ENCODE results near the gene RSAD2. TPM values are rescaled to one million over a fixed set of nuclear protein-coding genes. Genes with fewer than 3 reads are reported as not detected.

Gene RSAD2
- total RNA-seq, 1 donor from 2014 or later, result 1.0 TPM

GRCh38 chr2:6937157-6937556 is 59.6 kb downstream of the RSAD2 start:
- Mint-ChIP-seq H3K36me3 (ENCODE audit: low read depth) (peaks cover 13% of the 10 kb centered on the region), H3K4me1 (peaks cover 50% of the 10 kb centered on the region), H3K27ac (ENCODE audit: unreplicated experiment) (no peak overlapping the region), H3K4me3 (no peak overlapping the region), H3K9me3 (peaks cover 5% of the 10 kb centered on the region), H3K27me3 (ENCODE audit: low read depth) (no peaks in the 10 kb centered on the region)
- DNase-seq (ENCODE audit: low read depth, low spot score), result no peak
- TF ChIP-seq CTCF (conservative IDR thresholded peaks at IDR 0.05), result no peak

DNA sequence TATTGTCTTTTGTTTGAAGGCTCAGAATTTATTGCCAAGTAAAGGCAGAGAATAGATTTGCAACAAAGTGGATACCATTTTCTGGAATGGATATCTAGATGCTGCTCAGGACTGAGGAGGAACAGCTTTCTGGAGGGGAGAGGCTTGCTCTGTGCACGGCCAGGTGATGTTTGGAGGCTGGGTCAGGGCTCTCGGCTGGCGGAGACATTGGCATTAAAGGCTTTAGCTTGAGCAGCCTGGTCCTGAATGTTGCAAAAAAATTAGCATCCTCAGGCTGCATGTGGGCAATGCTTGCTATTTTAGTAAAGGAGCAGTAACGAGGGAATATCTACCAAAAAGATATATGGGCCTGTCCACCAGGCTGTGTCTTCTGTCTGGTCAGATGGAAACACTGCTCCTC is 60.0 kb downstream of the RSAD2 start:
- no peak overlapping the region for H3K4me3 Mint-ChIP-seq
- no peak for DNase-seq (ENCODE audit: low read depth, low spot score)
- H3K36me3 Mint-ChIP-seq (ENCODE audit: low read depth), result peaks cover 16% of the 10 kb centered on the region
- no peak for TF ChIP-seq CTCF (conservative IDR thresholded peaks at IDR 0.05)
- peaks cover 5% of the 10 kb centered on the region for H3K9me3 Mint-ChIP-seq
- H3K27ac Mint-ChIP-seq (ENCODE audit: unreplicated experiment), result no peak overlapping the region
- H3K4me1 Mint-ChIP-seq, result peaks cover 46% of the 10 kb centered on the region
- no peaks in the 10 kb centered on the region for H3K27me3 Mint-ChIP-seq (ENCODE audit: low read depth)

DNA sequence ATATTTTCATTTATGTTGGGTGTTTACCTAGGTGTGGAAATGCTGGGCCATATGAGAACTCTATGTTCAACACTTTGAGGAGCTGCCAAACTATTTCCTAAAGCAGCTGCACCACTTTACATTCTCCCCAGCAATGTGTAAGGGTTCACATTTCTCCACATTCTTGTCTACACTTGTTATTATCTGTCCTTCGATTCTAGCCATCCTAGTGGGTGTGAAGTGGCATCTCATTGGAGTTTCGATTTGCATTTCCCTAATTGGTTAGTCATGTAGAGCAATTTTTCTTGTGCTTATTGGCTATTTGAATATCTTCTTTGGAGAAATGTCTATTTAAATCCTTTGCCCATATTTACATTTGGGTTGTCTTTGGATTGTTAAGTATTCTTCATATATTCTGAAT is 61.5 kb downstream of the RSAD2 start:
- Mint-ChIP-seq H3K4me3 (no peak overlapping the region), H3K27ac (ENCODE audit: unreplicated experiment) (no peak overlapping the region), H3K4me1 (peaks cover 47% of the 10 kb centered on the region), H3K27me3 (ENCODE audit: low read depth) (no peaks in the 10 kb centered on the region), H3K36me3 (ENCODE audit: low read depth) (peaks cover 28% of the 10 kb centered on the region), H3K9me3 (peaks cover 5% of the 10 kb centered on the region)
- no peak for DNase-seq (ENCODE audit: low read depth, low spot score)
- no peak for TF ChIP-seq CTCF (conservative IDR thresholded peaks at IDR 0.05)

DNA sequence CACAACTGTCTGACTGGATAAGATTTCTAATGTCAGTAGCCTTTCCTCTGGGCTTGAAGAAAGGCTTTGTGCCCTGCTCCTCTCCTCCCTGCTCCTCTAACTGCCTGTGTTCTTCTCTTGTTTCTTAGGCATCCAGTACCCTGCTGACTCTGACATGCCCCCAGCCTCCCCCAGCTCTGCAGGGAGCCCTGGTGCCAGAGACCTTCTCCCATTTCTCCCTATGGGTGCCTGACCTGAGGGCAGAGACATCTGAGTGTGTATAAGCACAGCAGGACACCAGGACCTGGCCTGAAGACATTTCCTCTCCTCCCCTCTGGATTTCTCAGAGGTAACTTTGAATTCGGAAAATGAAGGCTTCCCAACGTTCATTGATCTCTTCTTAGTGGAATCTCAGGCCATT is 63.2 kb downstream of the RSAD2 start:
- no peak overlapping the region for H3K27ac Mint-ChIP-seq (ENCODE audit: unreplicated experiment)
- no peak overlapping the region for H3K4me3 Mint-ChIP-seq
- no peaks in the 10 kb centered on the region for H3K27me3 Mint-ChIP-seq (ENCODE audit: low read depth)
- no peaks in the 10 kb centered on the region for H3K9me3 Mint-ChIP-seq
- DNase-seq (ENCODE audit: low read depth, low spot score), result no peak
- no peak for TF ChIP-seq CTCF (conservative IDR thresholded peaks at IDR 0.05)
- H3K36me3 Mint-ChIP-seq (ENCODE audit: low read depth), result peaks cover 34% of the 10 kb centered on the region
- peaks cover 37% of the 10 kb centered on the region for H3K4me1 Mint-ChIP-seq

DNA sequence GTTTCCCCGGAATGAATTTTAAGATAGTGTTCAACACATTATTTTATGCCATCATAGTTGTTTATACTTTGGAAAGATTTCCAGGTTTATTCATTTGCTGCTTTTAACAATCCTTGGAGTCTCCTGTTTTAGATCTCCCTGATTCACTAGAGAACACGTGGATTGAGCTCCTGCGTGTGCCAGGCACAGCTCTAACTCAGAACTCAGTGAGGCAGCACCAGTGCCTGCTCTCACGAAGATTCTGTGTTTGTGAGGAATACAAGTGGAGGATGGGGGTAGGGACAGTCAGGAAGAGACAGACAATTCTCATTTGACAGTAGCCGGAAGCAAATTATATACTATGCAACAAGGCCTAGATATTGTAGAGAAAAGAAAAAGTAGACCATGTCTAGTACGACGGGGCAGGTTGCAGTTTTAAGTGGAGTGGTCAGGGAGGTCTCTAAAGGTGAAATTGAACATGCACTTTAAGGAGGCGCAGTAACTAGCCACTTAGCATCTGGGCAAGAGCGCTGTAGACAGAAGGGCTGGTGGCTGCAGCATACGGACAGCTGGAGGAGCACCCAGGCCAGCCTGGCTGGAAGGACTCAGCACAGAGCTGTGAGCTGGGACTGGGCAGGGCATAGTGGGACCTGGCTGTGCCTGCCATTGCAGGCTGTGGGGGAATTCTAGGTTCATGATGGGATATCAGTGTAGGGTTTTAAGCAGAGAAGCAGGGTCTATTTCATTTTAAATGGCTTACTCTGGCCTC is 63.9 kb downstream of the RSAD2 start:
- DNase-seq (ENCODE audit: low read depth, low spot score), result no peak
- Mint-ChIP-seq H3K27me3 (ENCODE audit: low read depth) (no peaks in the 10 kb centered on the region), H3K36me3 (ENCODE audit: low read depth) (peaks cover 34% of the 10 kb centered on the region), H3K4me1 (peaks cover 32% of the 10 kb centered on the region), H3K4me3 (no peak overlapping the region), H3K9me3 (no peaks in the 10 kb centered on the region), H3K27ac (ENCODE audit: unreplicated experiment) (peak overlapping the region; percentile 4)
- no peak for TF ChIP-seq CTCF (conservative IDR thresholded peaks at IDR 0.05)
